ENCODE results near the gene PHTF2. TPM values are rescaled to one million over a fixed set of nuclear protein-coding genes. Genes with fewer than 3 reads are reported as not detected.
"Not testable (repeated sequence)": the region's sequence is repeated elsewhere in the genome, so short reads cannot be mapped to it uniquely, and the experiment has no call there.

Gene PHTF2
- total and polyA plus RNA-seq, 2 donors (not counting 3 experiments of a cell fraction or from before 2014, with no cell fraction given) = 13.3 to 21.4 TPM

- Histone ChIP-seq H3K79me2 (ENCODE audit: control insufficient read depth, insufficient read depth, low read length) (no peaks in the 10 kb centered on the region), H3K4me3 (replicated peaks in 1 of 3; ENCODE audit: insufficient read depth in 1 of 3, low read depth in 1 of 3, low read length in 3 of 3) (no peak overlapping the region), H2AFZ (ENCODE audit: low read depth, low read length) (no peak overlapping the region), H3K27ac (ENCODE audit: insufficient read depth, low read depth, low read length) (no peak overlapping the region), H3K9me1 (replicated peaks; ENCODE audit: control insufficient read depth, extremely low read depth, insufficient read depth, low read length) (no peaks in the 10 kb centered on the region), H4K20me1 (replicated peaks; ENCODE audit: control insufficient read depth, extremely low read depth, insufficient read depth, low read length) (no peaks in the 10 kb centered on the region), H3K4me1 (ENCODE audit: control insufficient read depth, extremely low read depth, insufficient read depth, low read length) (no peaks in the 10 kb centered on the region), H3K9ac (replicated peaks; ENCODE audit: extremely low read depth, insufficient read depth, low read length) (no peak overlapping the region), H3K4me2 (ENCODE audit: insufficient read depth, low read length) (no peak overlapping the region), H3K27me3 (ENCODE audit: control insufficient read depth in 2 of 2, insufficient read depth in 2 of 2, low read length in 2 of 2) (peaks cover 0 to 10% of the 10 kb centered on the region in 2 experiments), H3K9me3 (replicated peaks; ENCODE audit: control insufficient read depth, insufficient read depth, low read length) (no peaks in the 10 kb centered on the region), H3K36me3 (ENCODE audit: control insufficient read depth in 2 of 2, extremely low read depth in 1 of 2, insufficient read depth in 2 of 2, low read length in 2 of 2) (no peaks in the 10 kb centered on the region)
- no peak for TF ChIP-seq FOS (IDR thresholded peaks at IDR 0.05; ENCODE audit: borderline replicate concordance, insufficient read depth, low read length)
- TF ChIP-seq MAX (IDR thresholded peaks at IDR 0.05; ENCODE audit: insufficient read depth, insufficient read length) = no peak
- no peak for TF ChIP-seq MYC (IDR thresholded peaks at IDR 0.05; ENCODE audit: low read depth, low read length)
- ChIA-PET CTCF (no interaction called here), POLR2A (no interaction called here)
- DNase-seq (ENCODE audit: low read depth, low spot score) (no peak), FAIRE-seq (no peak)
- intact Hi-C loops (cut with micrococcal nuclease) (no loop called here), dilution Hi-C loops (cut with MboI; ENCODE audit: extremely low pct_ligation_motif_present, low sequenced_read_pairs) (no loop called here)
- BruUV-seq (replicated peaks) = no TSS peak
Observed at GRCh38 chr7:77995717-77996116, 197.1 kb downstream of the PHTF2 start.

- DNase-seq (ENCODE audit: low read depth, low spot score); H3K4me3 ChIP-seq (replicated peaks in 1 of 3; ENCODE audit: insufficient read depth in 1 of 3, low read depth in 1 of 3, low read length in 3 of 3); H3K9ac ChIP-seq (replicated peaks; ENCODE audit: extremely low read depth, insufficient read depth, low read length); H3K9me1 ChIP-seq (replicated peaks; ENCODE audit: control insufficient read depth, extremely low read depth, insufficient read depth, low read length); CTCF ChIA-PET; H3K27ac ChIP-seq (ENCODE audit: insufficient read depth, low read depth, low read length); BruUV-seq (replicated peaks); H3K4me1 ChIP-seq (ENCODE audit: control insufficient read depth, extremely low read depth, insufficient read depth, low read length); H3K9me3 ChIP-seq (replicated peaks; ENCODE audit: control insufficient read depth, insufficient read depth, low read length); H2AFZ ChIP-seq (ENCODE audit: low read depth, low read length); H3K27me3 ChIP-seq (ENCODE audit: control insufficient read depth in 2 of 2, insufficient read depth in 2 of 2, low read length in 2 of 2); dilution Hi-C loops (cut with MboI; ENCODE audit: extremely low pct_ligation_motif_present, low sequenced_read_pairs); H3K4me2 ChIP-seq (ENCODE audit: insufficient read depth, low read length); intact Hi-C loops (cut with micrococcal nuclease); H3K79me2 ChIP-seq (ENCODE audit: control insufficient read depth, insufficient read depth, low read length); H4K20me1 ChIP-seq (replicated peaks; ENCODE audit: control insufficient read depth, extremely low read depth, insufficient read depth, low read length); H3K36me3 ChIP-seq (ENCODE audit: control insufficient read depth in 2 of 2, extremely low read depth in 1 of 2, insufficient read depth in 2 of 2, low read length in 2 of 2); POLR2A ChIA-PET; FAIRE-seq: not testable (repeated sequence)
Observed at GRCh38 chr7:77999168-77999567, 200.6 kb downstream of the PHTF2 start.
